Neural progenitor cell (in vitro differentiated cells): ENCODE results near the gene DCTPP1. TPM values are rescaled to one million over a fixed set of nuclear protein-coding genes. Genes with fewer than 3 reads are reported as not detected.
"Not testable (repeated sequence)": the region's sequence is repeated elsewhere in the genome, so short reads cannot be mapped to it uniquely, and the experiment has no call there.

Source experiments
- DNase-seq: peaks from one replicate; pipeline ENCODE4 v3.0.0-alpha.2; 2016; ENCODE audit warnings: low spot score
- H2AFZ ChIP-seq: fragments of 200-600 bp; sonication (generic); replicated peaks from 2 replicates; pipeline ENCODE4 v1.6.1; 2016; ENCODE audit warnings: antibody characterized with exemption
- H3F3A ChIP-seq: fragments of 200-600 bp; sonication (generic); 2 replicates; pipeline ENCODE4 v1.6.1; 2016; ENCODE audit warnings: antibody characterized with exemption, low read depth
- H3K27ac ChIP-seq: fragments of 200-600 bp; sonication (generic); 2 replicates; pipeline ENCODE4 v1.5.1; 2016; ENCODE audit warnings: mild to moderate bottlenecking
- H3K27me3 ChIP-seq: fragments of 200-600 bp; sonication (generic); 2 replicates; pipeline ENCODE4 v1.6.1; 2016; ENCODE audit warnings: mild to moderate bottlenecking, moderate library complexity
- H3K36me3 ChIP-seq: fragments of 200-600 bp; sonication (generic); 2 replicates; pipeline ENCODE4 v1.5.1; 2016
- H3K4me1 ChIP-seq: fragments of 200-600 bp; sonication (generic); 2 replicates; pipeline ENCODE4 v1.6.1; 2016; ENCODE audit warnings: mixed run types
- H3K4me2 ChIP-seq: fragments of 200-600 bp; sonication (generic); 2 replicates; pipeline ENCODE4 v1.6.1; 2016
- H3K4me3 ChIP-seq: fragments of 200-600 bp; sonication (generic); 2 replicates; pipeline ENCODE4 v1.5.1; 2016
- H3K79me2 ChIP-seq: fragments of 200-600 bp; sonication (generic); 2 replicates; pipeline ENCODE4 v1.6.1; 2016; ENCODE audit warnings: low read depth
- H3K9ac ChIP-seq: fragments of 200-600 bp; sonication (generic); 2 replicates; pipeline ENCODE4 v1.6.1; 2016
- H3K9me3 ChIP-seq: fragments of 200-600 bp; sonication (generic); 2 replicates; pipeline ENCODE4 v1.5.1; 2016; ENCODE audit warnings: low read depth
- H4K20me1 ChIP-seq: fragments of 200-600 bp; sonication (generic); 2 replicates; pipeline ENCODE4 v1.6.1; 2016; ENCODE audit warnings: low read depth
- H3K27ac Mint-ChIP-seq: 3 replicates; pipeline ENCODE4 v1.8.0; 2021; ENCODE audit warnings: mixed read lengths
- H3K27me3 Mint-ChIP-seq: 2 replicates; pipeline ENCODE4 v1.8.0; 2022; ENCODE audit warnings: low read depth, mild to moderate bottlenecking, inconsistent platforms, moderate library complexity, mixed read lengths; ENCODE audit not compliant: insufficient read depth
- H3K36me3 Mint-ChIP-seq: 3 replicates; pipeline ENCODE4 v1.8.0; 2021; ENCODE audit warnings: mixed read lengths
- H3K4me1 Mint-ChIP-seq: 3 replicates; pipeline ENCODE4 v1.8.0; 2021; ENCODE audit warnings: mixed read lengths
- H3K4me3 Mint-ChIP-seq: 3 replicates; pipeline ENCODE4 v1.8.0; 2021; ENCODE audit warnings: mild to moderate bottlenecking, moderate library complexity, mixed read lengths
- H3K9me3 Mint-ChIP-seq: 3 replicates; pipeline ENCODE4 v1.8.0; 2020; ENCODE audit warnings: mixed read lengths
- EZH2 ChIP-seq: fragments of 200-600 bp; sonication (generic); IDR thresholded peaks from 2 replicates; pipeline ENCODE4 v1.6.1; 2017; ENCODE audit warnings: antibody characterized with exemption, mild to moderate bottlenecking, moderate library complexity
- EZH2phosphoT487 ChIP-seq: fragments of 200-600 bp; sonication (generic); IDR thresholded peaks from 2 replicates; pipeline ENCODE4 v1.6.1; 2017; ENCODE audit warnings: antibody characterized with exemption
- total RNA-seq: library from RNA; depleted of rRNA; stranded (reverse); fragments of >200 nt; gene quantifications from 2 replicates; pipeline ENCODE4 v1.2.3, GENCODE V29; 2015; ENCODE audit warnings: low replicate concordance
- TF ChIP-seq, protein P1 (sequence below): fragments of 200-600 bp; sonication (generic); IDR thresholded peaks from 2 replicates; pipeline ENCODE4 v1.5.1; 2017; ENCODE audit warnings: antibody characterized with exemption, mild to moderate bottlenecking

DCTPP1 gene
- total RNA-seq, 1 donor from 2014 or later: 30.4 TPM

- Histone ChIP-seq H3K27me3 (no peaks in the 10 kb centered on the region), H2AFZ (no peak overlapping the region), H3K9ac (no peak overlapping the region), H3F3A (peaks cover 92% of the 10 kb centered on the region), H3K4me1 (peaks cover 42% of the 10 kb centered on the region), H3K36me3 (no peaks in the 10 kb centered on the region), H3K9me3 (no peaks in the 10 kb centered on the region), H4K20me1 (peaks cover 40% of the 10 kb centered on the region), H3K79me2 (peaks cover 42% of the 10 kb centered on the region), H3K4me2 (peak overlapping the region; percentile 100), H3K27ac (no peak overlapping the region), H3K4me3 (no peak overlapping the region)
- no peak for DNase-seq
- Mint-ChIP-seq H3K4me1 (peaks cover 52% of the 10 kb centered on the region), H3K4me3 (peak overlapping the region; percentile 86), H3K27ac (no peak overlapping the region), H3K27me3 (peaks cover 23% of the 10 kb centered on the region), H3K9me3 (no peaks in the 10 kb centered on the region), H3K36me3 (peaks cover 5% of the 10 kb centered on the region)
- TF ChIP-seq EZH2: no peak
- TF ChIP-seq EZH2phosphoT487: no peak
- TF ChIP-seq, protein P1, sequence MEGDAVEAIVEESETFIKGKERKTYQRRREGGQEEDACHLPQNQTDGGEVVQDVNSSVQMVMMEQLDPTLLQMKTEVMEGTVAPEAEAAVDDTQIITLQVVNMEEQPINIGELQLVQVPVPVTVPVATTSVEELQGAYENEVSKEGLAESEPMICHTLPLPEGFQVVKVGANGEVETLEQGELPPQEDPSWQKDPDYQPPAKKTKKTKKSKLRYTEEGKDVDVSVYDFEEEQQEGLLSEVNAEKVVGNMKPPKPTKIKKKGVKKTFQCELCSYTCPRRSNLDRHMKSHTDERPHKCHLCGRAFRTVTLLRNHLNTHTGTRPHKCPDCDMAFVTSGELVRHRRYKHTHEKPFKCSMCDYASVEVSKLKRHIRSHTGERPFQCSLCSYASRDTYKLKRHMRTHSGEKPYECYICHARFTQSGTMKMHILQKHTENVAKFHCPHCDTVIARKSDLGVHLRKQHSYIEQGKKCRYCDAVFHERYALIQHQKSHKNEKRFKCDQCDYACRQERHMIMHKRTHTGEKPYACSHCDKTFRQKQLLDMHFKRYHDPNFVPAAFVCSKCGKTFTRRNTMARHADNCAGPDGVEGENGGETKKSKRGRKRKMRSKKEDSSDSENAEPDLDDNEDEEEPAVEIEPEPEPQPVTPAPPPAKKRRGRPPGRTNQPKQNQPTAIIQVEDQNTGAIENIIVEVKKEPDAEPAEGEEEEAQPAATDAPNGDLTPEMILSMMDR: no peak
Observed at GRCh38 chr16:30397056-30397455, 32.8 kb downstream of the DCTPP1 start.

GRCh38 chr16:30396627-30397026 lies 33.2 kb downstream of the DCTPP1 start:
- peaks cover 42% of the 10 kb centered on the region for H3K4me1 ChIP-seq
- not testable (repeated sequence) for H3K36me3 Mint-ChIP-seq, H3K27me3 ChIP-seq, H3K27ac Mint-ChIP-seq, DNase-seq, H2AFZ ChIP-seq, H3K9me3 Mint-ChIP-seq, H3K36me3 ChIP-seq, H3K27ac ChIP-seq, H3K9me3 ChIP-seq, H3K9ac ChIP-seq
- peak overlapping the region; percentile 100 for H3K4me2 ChIP-seq
- H3K4me3 Mint-ChIP-seq: peak overlapping the region; percentile 86
- peaks cover 88% of the 10 kb centered on the region for H3F3A ChIP-seq
- peaks cover 40% of the 10 kb centered on the region for H4K20me1 ChIP-seq
- peak overlapping the region; percentile 100 for H3K4me3 ChIP-seq
- peaks cover 42% of the 10 kb centered on the region for H3K79me2 ChIP-seq
- H3K27me3 Mint-ChIP-seq: peaks cover 22% of the 10 kb centered on the region
- H3K4me1 Mint-ChIP-seq: peaks cover 50% of the 10 kb centered on the region

GRCh38 chr16:30395992-30396585 lies 33.7 kb downstream of the DCTPP1 start:
- H3K27ac ChIP-seq: peak overlapping the region; percentile 99
- peak overlapping the region; percentile 75 for H3K9ac ChIP-seq
- H2AFZ ChIP-seq: no peak overlapping the region
- H3K9me3 ChIP-seq: no peaks in the 10 kb centered on the region
- H3K4me3 ChIP-seq: peak overlapping the region; percentile 100
- Mint-ChIP-seq H3K36me3 (peaks cover 5% of the 10 kb centered on the region), H3K27me3 (peaks cover 20% of the 10 kb centered on the region), H3K4me3 (peak overlapping the region; percentile 86), H3K27ac (peak overlapping the region; percentile 98), H3K4me1 (peaks cover 47% of the 10 kb centered on the region), H3K9me3 (no peaks in the 10 kb centered on the region)
- no peak for DNase-seq
- peaks cover 83% of the 10 kb centered on the region for H3F3A ChIP-seq
- no peak for TF ChIP-seq EZH2phosphoT487
- TF ChIP-seq, protein P1: no peak
- TF ChIP-seq EZH2: no peak
- H4K20me1 ChIP-seq: peaks cover 40% of the 10 kb centered on the region
- H3K4me2 ChIP-seq: peak overlapping the region; percentile 100
- peaks cover 40% of the 10 kb centered on the region for H3K4me1 ChIP-seq
- H3K36me3 ChIP-seq: no peaks in the 10 kb centered on the region
- peaks cover 42% of the 10 kb centered on the region for H3K79me2 ChIP-seq
- no peaks in the 10 kb centered on the region for H3K27me3 ChIP-seq

DNA sequence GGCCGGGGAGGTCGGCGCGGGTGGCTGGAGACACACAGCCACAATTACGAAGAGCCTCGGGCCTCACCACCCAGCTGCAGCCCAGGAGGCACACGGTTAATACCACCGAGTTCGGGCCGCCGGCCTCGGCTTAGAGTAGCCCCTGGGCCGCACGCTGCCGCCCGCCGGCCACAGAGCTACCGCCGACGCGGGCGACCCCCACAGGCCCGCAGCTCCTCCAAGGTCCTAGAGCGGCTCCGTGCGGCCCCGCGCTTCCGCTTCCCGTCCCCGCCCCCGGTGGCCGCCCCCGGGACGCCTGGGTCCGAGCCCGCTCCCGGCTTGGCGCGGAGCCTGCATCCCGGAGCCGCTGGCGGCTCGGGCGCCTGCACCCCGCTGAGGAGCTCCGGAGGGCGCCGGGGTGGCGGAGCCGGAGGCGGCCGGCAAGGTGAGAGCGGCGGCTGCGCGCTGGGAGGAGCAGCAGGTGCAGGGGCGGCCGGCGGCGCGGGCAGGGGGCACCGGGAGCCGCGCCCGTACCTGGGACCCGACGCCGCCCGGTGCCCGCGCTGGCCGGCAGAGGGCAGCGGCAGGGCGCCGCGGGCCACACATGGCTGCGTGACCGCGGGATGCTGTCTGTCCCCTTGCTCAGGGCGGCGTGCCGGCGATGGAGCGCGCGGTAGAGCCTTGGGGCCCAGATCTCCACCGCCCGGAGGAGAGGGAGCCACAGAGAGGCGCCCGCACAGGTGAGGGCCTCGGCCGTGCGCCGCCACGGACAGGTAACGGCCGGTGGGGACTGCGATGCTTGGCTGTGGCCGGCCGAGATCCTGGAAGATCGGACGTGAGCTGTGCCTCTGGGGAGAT lies 34.5 kb downstream of the DCTPP1 start, which contains the start of gene ZNF48:
ZNF48 (plus strand) TSS at position 266 of the 837 bp plus-strand sequence; CDS start at position 641, 375 bp downstream.
- H3K9me3 Mint-ChIP-seq: no peaks in the 10 kb centered on the region
- H4K20me1 ChIP-seq: peaks cover 40% of the 10 kb centered on the region
- peak within 1 kb of the TSS; percentile 100 for H3K4me3 ChIP-seq
- peak within 1 kb of the TSS; percentile 75 for H3K9ac ChIP-seq
- H3K27me3 ChIP-seq: no peaks in the 10 kb centered on the region
- H3K4me1 Mint-ChIP-seq: peaks cover 46% of the 10 kb centered on the region
- H3K27ac ChIP-seq: peak within 1 kb of the TSS; percentile 99
- no peaks in the 10 kb centered on the region for H3K9me3 ChIP-seq
- no peak for TF ChIP-seq EZH2
- TF ChIP-seq, protein P1: peak; percentile 49
- H3K27me3 Mint-ChIP-seq: peaks cover 15% of the 10 kb centered on the region
- no peaks in the 10 kb centered on the region for H3K36me3 ChIP-seq
- peaks cover 5% of the 10 kb centered on the region for H3K36me3 Mint-ChIP-seq
- peaks cover 42% of the 10 kb centered on the region for H3K79me2 ChIP-seq
- peak within 1 kb of the TSS; percentile 86 for H3K4me3 Mint-ChIP-seq
- peaks cover 75% of the 10 kb centered on the region for H3F3A ChIP-seq
- H3K4me1 ChIP-seq: peaks cover 35% of the 10 kb centered on the region
- peak within 1 kb of the TSS; percentile 100 for H3K4me2 ChIP-seq
- DNase-seq: peak; percentile 97
- peak within 1 kb of the TSS; percentile 98 for H3K27ac Mint-ChIP-seq
- H2AFZ ChIP-seq: peak within 1 kb of the TSS; percentile 30
